Measurements from ENCODE around the gene SPRY1. TPM values are rescaled to one million over a fixed set of nuclear protein-coding genes. Genes with fewer than 3 reads are reported as not detected.

Gene SPRY1
- total RNA-seq, 6 experiments from 2014 or later: 9.3 to 16.1 (median 14.3) TPM

- Histone ChIP-seq H3K27ac (no peak overlapping the region), H3K9me3 (no peaks in the 10 kb centered on the region), H3K27me3 (no peaks in the 10 kb centered on the region), H3K4me3 (no peak overlapping the region), H3K4me1 (no peaks in the 10 kb centered on the region), H3K36me3 (no peaks in the 10 kb centered on the region)
- DNase-seq (no peak), ATAC-seq (no peak)
- intact Hi-C loops (cut with DNase I): no loop called here
- TF ChIP-seq POLR2A (IDR thresholded peaks at IDR 0.05) (no peak), CTCF (IDR thresholded peaks at IDR 0.05) (no peak)
- 77% methylated on average over 3 of the region's 3 CpGs for WGBS (ENCODE audit: insufficient coverage, low coverage, low lambda C conversion rate, missing lambda C conversion rate)
These were observed 15.6 kb upstream of the SPRY1 start for GRCh38 chr4:123380728-123381716.

- Histone ChIP-seq H3K27me3 (no peaks in the 10 kb centered on the region), H3K4me1 (no peaks in the 10 kb centered on the region), H3K9me3 (no peaks in the 10 kb centered on the region), H3K4me3 (no peak overlapping the region), H3K27ac (no peak overlapping the region), H3K36me3 (no peaks in the 10 kb centered on the region)
- DNase-seq (no peak), ATAC-seq (no peak)
- WGBS (ENCODE audit: insufficient coverage, low coverage, low lambda C conversion rate, missing lambda C conversion rate): 70% methylated on average over 5 of the region's 5 CpGs
- intact Hi-C loops (cut with DNase I): no loop called here
- TF ChIP-seq CTCF (IDR thresholded peaks at IDR 0.05) (no peak), POLR2A (IDR thresholded peaks at IDR 0.05) (no peak)
These were observed 14.6 kb upstream of the SPRY1 start for GRCh38 chr4:123381996-123382395.

GRCh38 chr4:123383566-123383965 lies 13.0 kb upstream of the SPRY1 start:
- Histone ChIP-seq H3K27me3 (no peaks in the 10 kb centered on the region), H3K27ac (no peak overlapping the region), H3K4me1 (no peaks in the 10 kb centered on the region), H3K9me3 (no peaks in the 10 kb centered on the region), H3K4me3 (no peak overlapping the region), H3K36me3 (no peaks in the 10 kb centered on the region)
- 73% methylated on average over 3 of the region's 3 CpGs for WGBS (ENCODE audit: insufficient coverage, low coverage, low lambda C conversion rate, missing lambda C conversion rate)
- no peak for ATAC-seq
- DNase-seq: no peak
- TF ChIP-seq CTCF (IDR thresholded peaks at IDR 0.05) (no peak), POLR2A (IDR thresholded peaks at IDR 0.05) (no peak)
- intact Hi-C loops (cut with DNase I): no loop called here

- no peak for TF ChIP-seq POLR2A (IDR thresholded peaks at IDR 0.05)
- TF ChIP-seq CTCF (IDR thresholded peaks at IDR 0.05): no peak
- no peak for ATAC-seq
- H3K4me1 ChIP-seq: no peaks in the 10 kb centered on the region
- 58% methylated on average over 4 of the region's 4 CpGs for WGBS (ENCODE audit: insufficient coverage, low coverage, low lambda C conversion rate, missing lambda C conversion rate)
- intact Hi-C loops (cut with DNase I): no loop called here
- no peaks in the 10 kb centered on the region for H3K27me3 ChIP-seq
- H3K9me3 ChIP-seq: no peaks in the 10 kb centered on the region
- DNase-seq: no peak
- no peak overlapping the region for H3K4me3 ChIP-seq
- no peaks in the 10 kb centered on the region for H3K36me3 ChIP-seq
- no peak overlapping the region for H3K27ac ChIP-seq
These were observed 10.0 kb upstream of the SPRY1 start for GRCh38 chr4:123386609-123387008.
